HG03469 (cell line): Measurements from ENCODE around the gene VRK3.
A peak's percentile ranks its signal among the peaks of the same experiment; 100 is the strongest.

ENCODE experiments used
- ATAC-seq: cut with Tn5 transposase; IDR thresholded peaks from one replicate; pipeline ENCODE4 v1.9.1; 2021; ENCODE audit warnings: mild to moderate bottlenecking, moderate library complexity, moderate number of reproducible peaks; ENCODE audit not compliant: unreplicated experiment

VRK3 gene

GRCh38 chr19:50030937-50031336 lies 5.8 kb upstream of the VRK3 start:
- no peak for ATAC-seq

- no peak for ATAC-seq
Measured at GRCh38 chr19:50030225-50030624, 5.1 kb upstream of the VRK3 start.

DNA sequence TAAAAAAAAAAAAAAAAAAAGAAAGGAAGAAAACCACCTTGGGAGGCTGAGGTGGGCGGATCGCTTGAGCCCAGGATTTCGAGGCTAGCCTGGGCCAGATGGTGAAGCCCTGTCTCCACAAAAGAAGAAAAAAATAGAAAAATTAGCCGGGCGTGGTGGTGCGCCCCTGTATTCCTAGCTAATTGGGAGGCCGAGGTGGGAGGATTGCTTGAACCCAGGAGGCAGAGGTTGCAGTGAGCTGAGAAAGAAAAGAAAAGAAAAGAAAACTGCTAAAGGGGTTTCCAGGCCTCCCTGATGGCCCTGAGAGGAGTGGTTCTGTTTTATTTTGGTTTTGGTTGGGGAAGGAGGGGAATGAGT lies 1.4 kb upstream of the VRK3 start:
- no peak for ATAC-seq

DNA sequence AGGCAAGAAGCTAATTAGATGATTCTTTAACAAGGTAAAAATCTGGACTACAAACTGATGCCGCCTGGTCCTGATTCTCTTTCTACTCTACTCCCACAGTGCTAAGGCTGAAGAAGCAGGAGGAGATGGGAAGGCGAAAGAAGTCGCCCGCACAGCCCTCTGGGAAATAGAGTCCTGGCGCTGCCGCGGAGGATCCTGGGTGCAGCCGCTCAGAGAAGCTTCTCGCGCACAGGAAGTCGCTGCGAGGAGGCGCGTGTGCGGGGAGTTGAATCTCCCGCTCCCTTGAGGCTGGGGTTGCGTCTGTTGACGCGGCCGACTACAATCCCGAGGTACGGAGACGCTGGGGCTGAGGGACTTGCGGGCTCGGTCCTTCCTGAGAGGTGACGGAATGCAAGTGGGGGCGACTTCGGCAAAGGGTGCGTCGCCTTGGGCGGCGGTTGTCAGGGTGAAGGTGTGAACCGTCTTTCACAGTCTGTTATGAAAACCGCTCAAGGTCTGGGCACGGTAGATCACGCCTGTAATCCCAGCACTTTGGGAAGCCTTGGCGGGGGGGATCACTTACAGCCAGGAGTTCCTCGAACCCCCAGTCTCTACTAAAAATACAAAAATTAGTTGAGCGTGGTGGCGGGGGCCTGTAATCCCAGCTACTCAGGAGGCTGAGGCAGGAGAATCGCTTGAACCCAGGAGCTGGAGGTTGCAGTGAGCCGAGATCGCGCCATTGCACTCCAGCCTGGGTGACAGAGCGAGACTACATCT lies 800 bp upstream of the VRK3 start, which contains the start of gene ZNF473:
Gene ZNF473 (plus strand): TSS at position 212 of the 756 bp plus-strand sequence. CDS start 5,078 bp downstream, outside the sequence.
- ATAC-seq, result peak; percentile 46

DNA sequence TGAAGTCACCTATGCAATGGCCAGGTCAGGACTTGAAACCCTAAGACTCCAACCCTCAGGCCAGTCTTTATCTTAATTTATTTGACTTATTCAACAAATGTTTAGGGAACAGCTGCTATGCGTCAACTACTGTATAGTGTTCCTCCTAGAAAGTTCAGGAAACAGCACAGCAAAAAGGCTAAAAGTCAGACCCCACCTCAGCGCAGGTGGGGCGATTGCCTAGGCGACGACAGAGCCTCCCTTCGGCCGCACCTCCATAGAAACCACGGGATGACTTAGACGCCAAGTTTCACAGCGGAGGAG lies 502 bp downstream of the VRK3 start:
- no peak for ATAC-seq

DNA sequence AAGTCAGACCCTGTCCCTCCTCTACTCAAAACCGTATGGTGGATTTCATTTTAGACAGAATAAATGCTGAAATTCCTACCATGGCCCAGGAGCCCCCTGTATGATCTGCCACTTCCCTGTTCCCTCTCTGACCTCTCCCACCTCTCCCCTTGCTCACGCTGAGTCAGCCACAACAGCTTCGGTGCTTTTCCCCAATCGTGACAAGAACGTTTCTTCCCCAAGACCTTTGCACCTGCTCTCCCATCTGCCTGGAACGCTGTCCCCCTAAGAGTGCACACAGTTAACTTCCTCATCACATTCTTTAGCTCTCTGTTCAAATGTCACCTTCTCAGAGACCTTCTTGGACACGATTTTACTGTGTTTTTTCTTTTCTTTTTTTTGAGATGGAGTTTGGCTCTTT lies 2.3 kb downstream of the VRK3 start:
- ATAC-seq, result no peak

DNA sequence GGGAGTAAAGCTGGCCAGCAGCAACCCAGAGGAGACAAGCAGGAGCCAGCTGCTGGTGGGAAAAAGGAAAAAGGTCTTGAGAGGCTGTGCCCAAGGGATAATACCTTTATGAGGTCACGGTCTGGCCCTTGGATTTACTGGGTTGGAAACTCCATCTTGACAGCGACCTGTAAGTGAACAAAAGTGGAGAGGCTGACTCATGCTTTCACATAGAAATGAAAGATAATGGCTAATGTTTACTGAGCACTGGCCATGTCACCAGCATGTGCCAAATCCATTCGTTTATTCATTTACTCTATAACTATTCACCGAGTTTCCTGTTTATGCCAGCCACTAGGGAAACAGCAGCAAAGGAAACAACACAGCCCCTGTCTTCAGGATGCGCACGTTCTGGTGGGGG lies 4.7 kb downstream of the VRK3 start:
- no peak for ATAC-seq

DNA sequence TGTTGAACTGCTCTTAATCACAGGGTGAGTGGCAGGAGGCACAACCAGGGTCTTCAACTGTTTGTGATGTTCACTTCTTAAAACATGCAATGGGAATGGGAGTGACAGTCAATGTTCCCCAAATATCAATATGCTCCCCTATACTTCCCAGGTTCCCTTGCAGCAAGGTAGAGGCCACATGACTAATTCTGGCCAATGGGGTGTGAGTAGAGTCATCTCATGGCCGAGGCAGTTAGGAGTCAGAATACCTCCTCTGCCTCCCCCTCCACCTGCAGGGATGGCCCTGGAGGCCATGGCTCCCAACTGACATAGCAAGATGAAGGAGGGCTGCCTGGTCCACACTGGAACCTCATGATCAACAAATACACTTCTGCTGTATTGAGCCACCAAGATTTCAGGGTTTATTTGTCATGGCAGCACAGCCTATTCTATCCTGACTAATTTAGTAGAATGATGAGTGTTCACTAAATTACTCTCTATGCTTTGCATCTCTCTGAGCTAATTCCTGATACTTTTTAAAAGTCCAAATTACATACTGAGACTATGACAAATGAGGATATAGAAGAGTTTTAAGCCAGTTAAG lies 8.9 kb downstream of the VRK3 start:
- no peak for ATAC-seq

DNA sequence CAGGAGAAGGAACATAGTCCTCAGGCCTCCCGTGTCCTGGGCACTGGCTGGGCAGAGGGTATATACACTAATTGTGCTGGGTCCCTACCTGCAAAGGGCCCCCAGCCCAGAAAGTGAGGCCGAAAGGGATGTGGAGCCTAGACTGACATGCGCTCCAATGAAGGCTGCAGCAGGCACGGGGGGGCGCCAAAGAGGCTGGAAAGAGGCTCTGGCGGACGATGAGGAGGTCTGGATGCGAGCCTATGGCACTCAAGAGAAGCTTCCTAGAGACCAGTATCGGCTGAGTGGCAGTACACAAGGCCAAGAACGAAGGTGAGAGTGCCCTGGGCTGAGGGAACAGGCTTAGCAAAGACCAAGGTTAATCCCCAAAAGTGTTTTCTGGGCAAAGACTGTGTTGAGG lies 16.6 kb downstream of the VRK3 start:
- ATAC-seq, result no peak

DNA sequence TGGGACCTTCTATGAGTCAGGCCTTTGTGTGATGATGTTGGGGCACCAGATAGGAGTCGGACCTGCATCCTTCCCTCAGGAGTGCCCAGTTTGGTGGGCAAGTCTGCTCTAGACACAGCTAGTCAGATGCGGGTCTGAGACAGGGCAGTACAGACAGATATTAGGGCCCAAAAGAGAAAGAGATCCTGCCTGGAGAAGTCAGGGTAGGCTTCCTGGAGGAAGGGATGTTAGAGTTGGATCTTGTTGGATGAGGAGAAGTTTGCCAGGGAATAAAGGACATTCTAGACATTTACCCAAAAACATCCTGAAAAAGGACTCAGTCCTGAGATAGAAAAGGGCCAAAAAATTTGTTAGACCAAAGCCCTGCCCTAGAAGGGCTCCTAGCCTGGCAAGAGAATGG lies 17.2 kb downstream of the VRK3 start:
- no peak for ATAC-seq

- no peak for ATAC-seq
Measured at GRCh38 chr19:50007170-50007569, 18.0 kb downstream of the VRK3 start.

- ATAC-seq, result no peak
Measured at GRCh38 chr19:50005428-50005827, 19.7 kb downstream of the VRK3 start.

DNA sequence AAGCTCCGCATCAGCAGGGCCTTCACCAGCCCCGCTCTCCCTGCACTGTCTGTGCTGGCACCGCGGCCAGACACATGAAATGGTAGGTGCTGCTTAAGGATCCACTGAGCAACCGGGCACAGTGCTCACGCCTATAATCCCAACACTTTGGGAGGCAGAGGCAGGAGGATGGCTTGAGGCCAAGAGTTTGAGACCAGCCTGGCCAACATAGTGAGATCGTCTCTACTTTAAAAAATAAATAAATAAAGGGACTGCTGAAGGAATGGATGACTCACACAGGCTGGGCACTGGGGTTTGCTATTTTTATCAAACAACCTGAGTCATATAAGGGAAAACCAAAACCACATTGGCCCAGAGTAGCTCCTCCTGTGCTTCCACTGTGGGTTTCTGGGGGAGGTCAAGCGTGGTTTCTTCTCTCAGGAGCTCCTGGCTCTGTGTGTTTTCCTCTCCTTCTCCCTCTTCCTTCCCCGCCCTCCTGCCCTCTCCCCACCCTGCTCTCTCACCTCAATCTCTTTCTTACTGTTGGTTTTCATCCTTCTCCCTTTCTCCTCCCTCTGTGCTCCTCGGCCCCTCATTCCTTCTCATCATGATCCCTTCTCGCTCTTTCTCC lies 21.3 kb downstream of the VRK3 start:
- no peak for ATAC-seq

DNA sequence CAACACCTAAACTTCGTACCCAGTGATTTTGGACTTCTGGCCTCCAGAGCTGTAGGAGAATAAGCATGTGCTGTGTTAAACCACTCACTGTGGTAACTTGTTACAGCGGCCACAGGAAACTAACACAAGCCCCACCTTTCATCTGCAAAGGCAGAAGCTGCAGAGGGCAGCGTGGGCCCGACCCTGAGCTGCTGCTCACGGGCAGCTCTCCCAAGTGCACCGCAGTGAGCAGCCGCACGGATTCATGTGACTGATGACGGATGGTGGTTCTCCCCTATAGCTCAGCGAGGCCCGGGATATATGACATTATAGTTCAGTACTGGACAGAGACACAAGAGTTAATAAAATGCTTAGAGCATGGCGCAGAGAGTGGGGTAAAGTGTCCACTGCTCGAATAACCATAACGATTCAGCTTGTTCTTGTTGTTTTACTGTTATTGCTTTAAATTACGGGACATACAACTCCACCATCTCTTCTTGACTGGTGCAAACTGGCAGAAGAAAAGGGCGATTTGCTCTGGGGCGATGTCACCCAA lies 21.9 kb downstream of the VRK3 start:
- ATAC-seq, result no peak

- ATAC-seq, result no peak
Measured at GRCh38 chr19:50002386-50002960, 22.7 kb downstream of the VRK3 start.

- no peak for ATAC-seq
Measured at GRCh38 chr19:50001775-50002174, 23.4 kb downstream of the VRK3 start.

GRCh38 chr19:50000841-50001557 lies 24.2 kb downstream of the VRK3 start:
- no peak for ATAC-seq

DNA sequence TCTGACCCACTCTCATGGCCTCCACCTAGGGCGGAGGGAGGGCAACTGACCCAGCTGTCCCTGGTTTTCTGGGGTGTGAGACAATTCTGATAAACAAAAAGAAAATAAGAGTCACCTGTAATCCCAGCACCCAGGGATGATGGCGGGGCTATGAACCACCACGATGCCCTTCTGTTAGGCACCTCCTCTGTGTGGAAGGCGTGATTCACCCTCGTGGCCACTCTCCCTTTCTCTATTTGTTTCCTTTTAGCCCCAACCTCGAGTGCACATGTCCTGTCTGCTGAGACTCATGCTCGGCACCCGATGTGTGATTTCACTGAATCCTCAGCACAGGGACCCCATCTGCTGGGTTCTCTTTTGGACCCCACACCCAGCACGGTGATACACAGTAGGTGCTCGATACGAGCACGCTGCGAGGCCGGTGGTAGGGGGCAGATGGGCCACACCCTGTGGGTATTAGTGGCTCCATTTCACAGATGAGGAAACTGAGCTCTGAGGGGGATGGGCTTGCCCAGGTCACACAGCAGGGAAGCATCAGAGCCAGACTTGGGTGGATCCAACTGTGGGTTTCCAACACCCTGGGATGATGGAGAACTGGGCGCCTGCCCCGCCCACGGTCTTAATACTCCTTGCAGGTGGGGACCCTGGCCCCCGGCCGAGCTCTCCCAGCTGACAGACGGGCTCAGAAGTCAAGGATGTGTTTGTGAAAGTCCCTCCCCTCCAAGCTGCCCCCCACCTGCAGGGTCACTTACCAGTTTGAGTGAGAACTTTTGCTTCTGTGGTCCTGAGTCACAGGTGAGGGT lies 24.9 kb downstream of the VRK3 start:
- ATAC-seq, result no peak

DNA sequence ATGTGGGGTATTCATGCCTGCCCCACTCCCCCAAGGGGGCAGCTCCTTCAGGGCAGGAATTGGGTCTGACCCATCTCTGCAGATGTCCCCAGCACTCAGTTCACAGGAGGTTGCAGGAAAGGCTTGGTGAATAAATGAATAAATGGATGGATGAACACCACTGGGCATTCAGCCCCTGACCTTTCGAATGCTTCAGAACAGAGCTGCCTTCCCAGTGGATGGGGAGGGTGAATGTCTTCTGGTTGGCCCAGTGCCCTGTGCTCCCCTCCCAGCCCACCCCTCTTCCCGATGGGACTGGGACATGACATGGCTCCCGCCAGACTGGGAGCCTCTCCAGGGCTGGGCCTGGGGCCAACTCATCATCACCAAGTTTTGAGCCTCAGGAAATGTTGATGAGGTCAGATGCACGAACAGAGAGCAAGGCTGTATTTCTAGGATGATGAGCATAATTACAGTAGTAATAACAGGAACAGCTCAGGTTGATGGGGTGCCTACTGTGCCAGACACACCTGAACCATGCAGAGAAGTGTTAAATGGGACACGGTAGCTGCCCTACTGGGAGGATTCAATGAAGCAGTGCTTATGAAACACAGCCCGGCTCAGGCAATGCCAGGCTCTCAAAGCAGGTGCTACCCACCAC lies 25.7 kb downstream of the VRK3 start:
- no peak for ATAC-seq

- ATAC-seq, result no peak
Measured at GRCh38 chr19:49997709-49998108, 27.5 kb downstream of the VRK3 start.
